AG09309 (cell line): ENCODE results near the gene PDLIM5.

Experiments used
- DNase-seq: peaks from one replicate; pipeline ENCODE4 v3.0.0-alpha.2; 2010; ENCODE audit warnings: low read depth
- H3K4me3 ChIP-seq: 2 replicates; pipeline ENCODE4 v1.5.1; 2011; ENCODE audit warnings: mild to moderate bottlenecking, low read depth, low read length, moderate library complexity; ENCODE audit not compliant: control insufficient read depth
- TF ChIP-seq, protein P1 (sequence below): IDR thresholded peaks from 2 replicates; pipeline ENCODE4 v1.5.1; 2011; ENCODE audit warnings: mild to moderate bottlenecking, low read depth, low read length, inconsistent platforms; ENCODE audit not compliant: insufficient read depth, control insufficient read depth; ENCODE audit errors: missing control alignments

PDLIM5 gene

DNA sequence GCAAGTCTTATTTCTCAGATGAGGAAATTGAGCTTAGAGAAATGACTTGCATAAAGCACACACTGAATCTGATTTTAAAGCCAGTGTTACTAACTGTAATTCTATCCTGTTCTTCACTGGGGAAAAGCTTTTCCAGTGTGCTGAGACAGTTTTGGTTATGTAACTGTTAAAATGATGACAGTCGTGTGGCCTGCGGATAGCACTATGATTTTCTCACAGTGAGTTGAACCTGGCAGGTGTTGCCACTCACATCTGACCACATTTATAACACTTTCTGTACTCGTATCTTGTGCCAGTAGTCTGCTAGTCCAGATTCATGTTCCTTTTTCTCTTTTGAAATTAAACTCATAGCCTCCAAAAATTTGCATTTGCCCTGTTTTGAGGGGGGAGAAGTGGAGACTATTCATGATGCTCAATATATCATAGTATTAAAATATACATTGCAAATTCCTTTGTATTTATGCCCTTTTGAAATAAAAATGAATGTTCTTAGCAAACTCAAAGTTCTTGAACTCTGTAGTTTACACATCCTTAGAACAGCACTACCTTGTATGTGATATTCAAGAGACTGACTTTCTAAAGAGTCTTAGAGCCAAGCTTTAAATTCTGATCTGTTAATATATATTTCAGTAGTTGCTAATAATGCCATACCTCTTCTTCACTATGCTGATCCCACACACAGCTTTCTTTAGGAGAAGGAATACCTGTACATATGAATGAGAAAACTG, 132.3 kb downstream of the PDLIM5 start:
- TF ChIP-seq, protein P1, sequence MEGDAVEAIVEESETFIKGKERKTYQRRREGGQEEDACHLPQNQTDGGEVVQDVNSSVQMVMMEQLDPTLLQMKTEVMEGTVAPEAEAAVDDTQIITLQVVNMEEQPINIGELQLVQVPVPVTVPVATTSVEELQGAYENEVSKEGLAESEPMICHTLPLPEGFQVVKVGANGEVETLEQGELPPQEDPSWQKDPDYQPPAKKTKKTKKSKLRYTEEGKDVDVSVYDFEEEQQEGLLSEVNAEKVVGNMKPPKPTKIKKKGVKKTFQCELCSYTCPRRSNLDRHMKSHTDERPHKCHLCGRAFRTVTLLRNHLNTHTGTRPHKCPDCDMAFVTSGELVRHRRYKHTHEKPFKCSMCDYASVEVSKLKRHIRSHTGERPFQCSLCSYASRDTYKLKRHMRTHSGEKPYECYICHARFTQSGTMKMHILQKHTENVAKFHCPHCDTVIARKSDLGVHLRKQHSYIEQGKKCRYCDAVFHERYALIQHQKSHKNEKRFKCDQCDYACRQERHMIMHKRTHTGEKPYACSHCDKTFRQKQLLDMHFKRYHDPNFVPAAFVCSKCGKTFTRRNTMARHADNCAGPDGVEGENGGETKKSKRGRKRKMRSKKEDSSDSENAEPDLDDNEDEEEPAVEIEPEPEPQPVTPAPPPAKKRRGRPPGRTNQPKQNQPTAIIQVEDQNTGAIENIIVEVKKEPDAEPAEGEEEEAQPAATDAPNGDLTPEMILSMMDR, result no peak
- DNase-seq, result no peak
- no peak overlapping the region for H3K4me3 ChIP-seq

DNA sequence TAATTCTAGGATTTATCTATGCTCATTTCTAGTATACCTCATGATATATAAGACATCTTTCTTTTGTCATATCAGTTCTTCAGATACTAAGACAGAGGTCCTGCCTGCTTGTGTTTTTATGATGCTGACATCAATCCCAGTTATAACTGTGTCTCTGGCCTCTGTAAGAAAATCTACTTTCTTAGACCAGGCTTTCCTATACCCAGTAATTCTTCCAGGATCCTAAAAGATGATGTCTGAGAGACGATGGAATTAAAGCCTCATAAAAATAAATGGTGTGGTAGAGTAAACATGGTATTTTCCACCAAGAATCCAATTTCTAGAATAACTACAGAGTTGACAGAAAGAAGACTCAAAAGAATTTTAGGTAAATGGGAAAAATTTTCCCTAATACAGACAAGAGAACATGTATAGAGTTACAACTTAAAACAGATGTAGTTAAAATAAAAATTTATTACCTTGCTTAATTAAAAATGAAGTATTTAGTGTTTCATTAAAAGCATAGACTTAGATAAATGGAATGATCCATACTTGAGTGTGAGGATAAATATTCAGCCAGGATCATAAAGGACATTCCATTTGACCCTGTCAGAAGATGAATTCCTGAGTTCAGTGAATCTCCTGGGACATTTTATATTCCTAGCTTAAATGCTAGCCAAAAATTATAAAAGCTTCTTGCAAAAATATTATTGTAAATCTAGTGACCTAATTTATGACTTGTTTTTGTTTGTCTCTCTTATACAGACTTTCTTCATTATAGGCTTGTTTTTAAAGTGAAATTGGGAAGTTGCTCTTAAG, 137.4 kb downstream of the PDLIM5 start:
- no peak for DNase-seq
- no peak overlapping the region for H3K4me3 ChIP-seq
- TF ChIP-seq, protein P1, result no peak

DNA sequence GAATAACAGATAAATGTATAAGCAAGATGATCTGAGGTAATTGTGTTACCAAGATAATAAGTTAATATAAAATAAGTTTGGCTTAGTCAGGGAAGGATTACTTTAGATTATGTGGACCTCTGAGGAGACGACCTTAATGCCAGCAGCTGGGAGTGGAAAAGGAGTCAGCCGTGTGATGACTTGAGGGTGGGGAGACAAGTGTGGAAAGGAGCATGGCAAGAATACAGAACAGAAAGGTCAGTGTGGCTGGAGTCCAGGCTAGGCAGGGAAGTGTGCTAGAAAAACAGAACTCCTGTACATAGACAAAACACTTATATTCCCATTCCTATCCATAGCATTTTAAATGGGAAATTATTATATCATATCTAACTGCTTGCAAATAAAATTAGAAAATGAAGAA, 138.8 kb downstream of the PDLIM5 start:
- no peak overlapping the region for H3K4me3 ChIP-seq
- TF ChIP-seq, protein P1, result no peak
- no peak for DNase-seq

DNA sequence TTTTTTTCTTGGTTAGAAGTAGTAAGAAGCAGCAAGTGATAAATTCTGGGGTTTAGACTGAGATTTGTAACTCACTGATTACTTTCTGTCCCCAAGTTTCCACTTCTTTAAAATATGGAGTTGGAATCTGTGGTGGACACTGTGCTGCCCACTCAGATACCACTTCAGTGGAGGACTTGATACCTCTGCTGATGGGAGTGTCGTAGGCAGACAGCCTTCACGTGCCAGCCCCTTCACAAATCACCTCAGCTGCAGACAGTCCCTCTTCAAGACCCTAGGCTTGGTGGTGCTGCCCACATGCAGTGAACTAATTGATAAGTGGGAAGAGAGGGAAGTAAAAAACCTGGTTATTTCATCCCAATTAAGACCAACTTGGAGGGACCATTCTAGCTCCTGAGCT, 139.5 kb downstream of the PDLIM5 start:
- no peak overlapping the region for H3K4me3 ChIP-seq
- DNase-seq, result no peak
- TF ChIP-seq, protein P1, result no peak

DNA sequence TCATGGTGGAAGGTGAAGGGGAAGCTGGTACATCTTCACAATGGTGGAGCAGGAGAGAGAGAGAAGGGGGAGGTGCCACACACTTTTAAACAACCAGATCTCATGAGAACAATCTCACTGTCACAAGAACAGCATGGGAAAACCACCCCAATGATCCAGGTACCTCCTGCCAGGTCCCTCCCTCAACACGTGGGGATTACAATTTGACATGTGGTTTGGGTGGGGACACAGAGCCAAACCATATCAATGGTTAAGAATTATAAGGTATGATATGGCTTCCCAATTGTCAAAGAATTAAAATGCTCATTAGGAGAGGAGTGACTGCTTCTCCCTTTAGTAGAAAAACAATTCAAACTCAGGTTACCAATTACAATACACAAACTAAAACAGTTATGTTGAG, 143.3 kb downstream of the PDLIM5 start:
- TF ChIP-seq, protein P1, result no peak
- H3K4me3 ChIP-seq, result no peak overlapping the region
- DNase-seq, result no peak

DNA sequence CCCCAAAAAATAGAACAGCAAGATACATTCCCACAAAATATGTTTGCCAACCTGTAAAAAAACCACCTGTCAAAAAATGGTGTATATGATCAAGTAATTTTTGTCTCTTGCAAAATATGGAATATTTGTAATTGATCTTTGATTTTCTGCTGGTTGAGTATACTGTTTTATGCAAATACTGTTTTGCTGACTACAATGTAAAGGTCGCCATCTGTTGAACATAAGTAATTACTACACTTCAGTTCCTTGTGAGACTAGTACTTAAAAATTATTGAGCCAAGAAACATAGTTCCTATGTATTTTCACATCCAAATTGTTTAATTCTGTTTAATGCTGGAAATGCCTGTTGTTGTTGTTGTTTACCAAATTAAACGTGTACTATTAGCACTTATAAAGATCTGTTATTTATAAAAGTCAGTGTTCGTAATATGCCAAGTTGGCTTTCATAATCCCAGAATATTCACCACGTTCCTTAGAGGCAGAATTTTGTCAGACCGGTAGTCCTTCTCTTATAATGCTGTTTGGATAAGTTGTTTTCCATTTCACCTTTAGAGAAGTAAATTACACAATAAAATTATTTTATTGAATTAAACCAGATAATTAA, 144.2 kb downstream of the PDLIM5 start:
- TF ChIP-seq, protein P1, result peak; percentile 37
- no peak overlapping the region for H3K4me3 ChIP-seq
- DNase-seq, result no peak
